Activated gamma-delta T cell treated with Interleukin-2 at 50 U/mL for 16 hours (primary cell): ENCODE results near the gene FER.
"Not testable (repeated sequence)": the region's sequence is repeated elsewhere in the genome, so short reads cannot be mapped to it uniquely, and the experiment has no call there.

Source experiments
- DNase-seq: peaks from one replicate; pipeline ENCODE4 v3.0.0-alpha.2; 2020

The FER gene

GRCh38 chr5:108747774-108748400 is at the start of gene FER:
Gene FER (plus strand): TSS chr5:108747897. CDS start chr5:108798183, 50,286 bp downstream.
- DNase-seq = peak; percentile 11

- not testable (repeated sequence) for DNase-seq
These were observed 47.3 kb upstream of the FER start for GRCh38 chr5:108700388-108700787.

- no peak for DNase-seq
These were observed 46.8 kb upstream of the FER start for GRCh38 chr5:108700930-108701329.

GRCh38 chr5:108702546-108702945 is 45.2 kb upstream of the FER start:
- DNase-seq = no peak

GRCh38 chr5:108703313-108703712 is 44.4 kb upstream of the FER start:
- DNase-seq = no peak

GRCh38 chr5:108707141-108707540 is 40.6 kb upstream of the FER start:
- DNase-seq = no peak

GRCh38 chr5:108711898-108712297 is 35.8 kb upstream of the FER start:
- DNase-seq = no peak

GRCh38 chr5:108715408-108715807 is 32.3 kb upstream of the FER start:
- no peak for DNase-seq

GRCh38 chr5:108720391-108720790 is 27.3 kb upstream of the FER start:
- no peak for DNase-seq

- DNase-seq = no peak
These were observed 21.1 kb upstream of the FER start for GRCh38 chr5:108726446-108727235.

GRCh38 chr5:108727236-108727650 is 20.5 kb upstream of the FER start:
- no peak for DNase-seq

GRCh38 chr5:108727651-108728565 is 19.8 kb upstream of the FER start:
- DNase-seq = peak; percentile 35

GRCh38 chr5:108728566-108729241 is 19.0 kb upstream of the FER start:
- DNase-seq = peak; percentile 20

- no peak for DNase-seq
These were observed 18.5 kb upstream of the FER start for GRCh38 chr5:108729242-108729615.

GRCh38 chr5:108730617-108731340 is 16.9 kb upstream of the FER start:
- no peak for DNase-seq

GRCh38 chr5:108735790-108736189 is 11.9 kb upstream of the FER start:
- no peak for DNase-seq

- no peak for DNase-seq
These were observed 10.8 kb upstream of the FER start for GRCh38 chr5:108736855-108737254.

- no peak for DNase-seq
These were observed 8.3 kb upstream of the FER start for GRCh38 chr5:108739376-108739775.

GRCh38 chr5:108739906-108740305 is 7.8 kb upstream of the FER start:
- no peak for DNase-seq

- no peak for DNase-seq
These were observed 4.4 kb upstream of the FER start for GRCh38 chr5:108743319-108743718.

- no peak for DNase-seq
These were observed 3.9 kb upstream of the FER start for GRCh38 chr5:108743846-108744245.

- no peak for DNase-seq
These were observed 455 bp upstream of the FER start for GRCh38 chr5:108747111-108747773.
